Aorta (tissue), 5 donors: ENCODE results near the gene RANBP17. TPM values are rescaled to one million over a fixed set of nuclear protein-coding genes. Genes with fewer than 3 reads are reported as not detected.

Experiments
- ATAC-seq: fragments of 200-7000 bp; cut with Tn5 transposase; one replicate; pipeline ENCODE4 v1.9.1; 2022; ENCODE audit warnings: moderate library complexity; ENCODE audit not compliant: low FRiP score
- DNase-seq, 2 donors: peaks; one replicate each; pipeline ENCODE4 v3.0.0-alpha.2; 2020
- H3K27ac ChIP-seq, 2 donors: one replicate each; pipeline ENCODE4 v1.5.1; 2013; ENCODE audit warnings: low read length in 2 of 2, mild to moderate bottlenecking in 2 of 2, moderate library complexity in 2 of 2, control low read depth in 1 of 2, inconsistent platforms in 1 of 2, low read depth in 1 of 2
- H3K27me3 ChIP-seq, 2 donors: one replicate each; pipeline ENCODE4 v1.6.1; 2013; ENCODE audit warnings: control low read depth in 1 of 2, low read length in 1 of 2, mild to moderate bottlenecking in 1 of 2, moderate library complexity in 1 of 2; ENCODE audit not compliant: insufficient read depth in 2 of 2, control insufficient read depth in 1 of 2
- H3K36me3 ChIP-seq, 2 donors: one replicate each; pipeline ENCODE4 v1.6.1; 2013; ENCODE audit warnings: control low read depth in 1 of 2, low read length in 1 of 2, mild to moderate bottlenecking in 1 of 2; ENCODE audit not compliant: insufficient read depth in 2 of 2, control insufficient read depth in 1 of 2
- H3K4me1 ChIP-seq, 2 donors: one replicate each; pipeline ENCODE4 v1.6.1; 2013; ENCODE audit warnings: low read length in 2 of 2, control low read depth in 1 of 2, mild to moderate bottlenecking in 1 of 2, moderate library complexity in 1 of 2; ENCODE audit not compliant: insufficient read depth in 2 of 2, control insufficient read depth in 1 of 2
- H3K4me3 ChIP-seq, 2 donors: one replicate each; pipeline ENCODE4 v1.5.1; 2013; ENCODE audit warnings: low read length in 2 of 2, control low read depth in 1 of 2, mild to moderate bottlenecking in 1 of 2
- H3K9me3 ChIP-seq: one replicate; pipeline ENCODE4 v1.6.1; 2013; ENCODE audit warnings: mild to moderate bottlenecking, low read length; ENCODE audit not compliant: control insufficient read depth
- WGBS, 2 donors: extraction: QIAGEN DNeasy Blood & Tissue Kit; methylation state at CpG; one replicate each; pipeline ENCODE4 v1.1.7; 2013; 5-methylcytosine and 5-hydroxymethylcytosine counted together
- intact Hi-C, 2 donors: fragments of 100-400 bp; cut with DNase I; formaldehyde crosslinking; loops; one replicate each; pipeline versions ENCODE4 v1.14.2 to v1.15.0; 2022
- polyA plus RNA-seq, 2 donors: library from polyadenylated mRNA; stranded (reverse); fragments of 200-250 nt; gene quantifications; one replicate each; pipeline ENCODE4 v1.2.3, GENCODE V29; 2013
- total RNA-seq, 2 donors: library from RNA; stranded (reverse); fragmentation: NEBNext Ultra II Directional; extraction: Animal tissue kit (Norgen Biotek cat#: 25700); gene quantifications; one replicate each; pipeline ENCODE4 v1.2.1, GENCODE V29; 2021
- donor health status: healthy with polysubstance abuse.
- donor health status: Bipolar disorder and iron deficiency.
- donor health status: DM: no; HTN: no; CAD: no.
- donor health status: DM: no; HTN: no; CAD: no.
- donor health status: DM: yes; HTN: yes; CAD: no.

The RANBP17 gene
- total and polyA plus RNA-seq, 4 donors, result 1.3 to 13.6 (median 7.5) TPM

GRCh38 chr5:171344936-171345608 is 483.3 kb downstream of the RANBP17 start:
- intact Hi-C loops, result no loop called here
- no peaks in the 10 kb centered on the region for H3K9me3 ChIP-seq
- ATAC-seq, result no peak
- H3K27ac ChIP-seq, result no peak overlapping the region
- 94 to 95% methylated on average over 19 of the region's 19 CpGs for WGBS, 2 donors
- H3K4me3 ChIP-seq, result no peak overlapping the region
- no peaks in the 10 kb centered on the region for H3K4me1 ChIP-seq
- no peaks in the 10 kb centered on the region for H3K27me3 ChIP-seq
- DNase-seq, result no peak
- no peaks in the 10 kb centered on the region for H3K36me3 ChIP-seq

Other genes with a start within 250 kb of the RANBP17 start
- gene GABRP, start 78.3 kb upstream of the RANBP17 start, total RNA-seq, result under 1 TPM in 1 of 2 donors, not detected in 1; 0.72 TPM
- under 1 TPM in 1 of 2 donors, not detected in 1; 0.75 TPM for gene GABRP, start 78.3 kb upstream of the RANBP17 start, polyA plus RNA-seq